H1 (cell line): ENCODE measurements around the gene TPST2. TPM values are rescaled to one million over a fixed set of nuclear protein-coding genes. Genes with fewer than 3 reads are reported as not detected.
A peak's percentile ranks its signal among the peaks of the same experiment; 100 is the strongest.

ENCODE experiments used
- ATF2 ChIP-seq: IDR thresholded peaks from 2 replicates; pipeline ENCODE4 v1.6.1; 2012; ENCODE audit warnings: low read length, inconsistent platforms
- BACH1 ChIP-seq: IDR thresholded peaks from 2 replicates; pipeline ENCODE4 v1.6.1; 2012; ENCODE audit warnings: low read length, improper control_type of control experiment
- E2F6 ChIP-seq: IDR thresholded peaks from 2 replicates; pipeline ENCODE4 v1.6.1; 2012; ENCODE audit warnings: inconsistent platforms
- HDAC6 ChIP-seq: IDR thresholded peaks from one replicate; pipeline ENCODE4 v1.7.1; 2012; ENCODE audit warnings: low read depth, mild to moderate bottlenecking, inconsistent platforms, low read length, moderate library complexity
- KDM5A ChIP-seq: fragments of 200-600 bp; IDR thresholded peaks from 2 replicates; pipeline ENCODE4 v1.7.1; 2012; ENCODE audit warnings: mild to moderate bottlenecking, low read length, inconsistent platforms, mixed read lengths
- RAD21 ChIP-seq, 2 experiments: IDR thresholded peaks in 1 of 2; conservative IDR thresholded peaks in 1 of 2; 2 replicates each; pipeline ENCODE4 v1.6.1; 2011; ENCODE audit warnings: low read depth in 2 of 2, low read length in 2 of 2, improper control_type of control experiment in 1 of 2, inconsistent platforms in 1 of 2, mild to moderate bottlenecking in 1 of 2, moderate library complexity in 1 of 2
- RBBP5 ChIP-seq: IDR thresholded peaks from 2 replicates; pipeline ENCODE4 v1.7.1; 2012; ENCODE audit warnings: low read depth, mild to moderate bottlenecking, inconsistent platforms, low read length, moderate library complexity, borderline replicate concordance
- SIRT6 ChIP-seq: IDR thresholded peaks from one replicate; pipeline ENCODE4 v1.7.1; 2012; ENCODE audit warnings: low read length, inconsistent platforms
- SUZ12 ChIP-seq: fragments of 200-600 bp; sonication (generic); IDR thresholded peaks from 2 replicates; pipeline ENCODE4 v1.6.1; 2012; ENCODE audit warnings: mild to moderate bottlenecking, inconsistent platforms, low read length, moderate library complexity, mixed read lengths
- TAF7 ChIP-seq: optimal IDR thresholded peaks from 2 replicates; pipeline ENCODE3; 2011; ENCODE audit warnings: low read depth, mild to moderate bottlenecking, inconsistent platforms, low read length, moderate library complexity, borderline replicate concordance
- polyA plus RNA-seq, 7 experiments: library from polyadenylated mRNA; depleted of rRNA in 3 of 7; stranded (reverse) in 5 of 7; unstranded in 2 of 7; fragments of >200 nt in 5 of 7; fragments of 200-250 nt in 2 of 7; gene quantifications; 1 replicate in 5 of 7; 2 replicates in 1 of 7; 4 replicates in 1 of 7; pipeline versions ENCODE4 v1.2.1 to v1.2.3, GENCODE V29; 2011 to 2013; ENCODE audit warnings: missing spikeins in 2 of 7, mixed read lengths in 2 of 7
- total RNA-seq: library from RNA; stranded (reverse); fragmentation: NEBNext Ultra II Directional; extraction: Animal tissue kit (Norgen Biotek cat#: 25700); gene quantifications from 2 replicates; pipeline ENCODE4 v1.2.1, GENCODE V29; 2021

TPST2 gene
- total and polyA plus RNA-seq, 2 of the 8 experiments (the other 6 are each of a cell fraction or from before 2014, with no cell fraction given) = 58.8 to 143 TPM

- TF ChIP-seq RBBP5 (0 out of 2 replicates have a peak, but pooled peaks have one; percentile 62), SIRT6 (no peak), HDAC6 (no peak), RAD21 (IDR thresholded peaks at IDR 0.05 in 1 of 2, conservative IDR thresholded peaks at IDR 0.05 in 1 of 2; ENCODE audit: low read depth in 2 of 2, low read length in 2 of 2) (peak; percentile 24 to 30; a peak in 2 of 4 replicates), SUZ12 (no peak), ATF2 (no peak), BACH1 (no peak), E2F6 (no peak), TAF7 (no peak), KDM5A (peak; percentile 83)
Observed at GRCh38 chr22:26512149-26512793, 77.7 kb downstream of the TPST2 start, which contains the start of gene TFIP11 (continued).
